Endodermal cell (in vitro differentiated cells): ENCODE measurements around the gene ZBTB8A. TPM values are rescaled to one million over a fixed set of nuclear protein-coding genes. Genes with fewer than 3 reads are reported as not detected.

Experiments
- DNase-seq: peaks from one replicate; pipeline ENCODE4 v3.0.0-alpha.2; 2017
- H3K27ac ChIP-seq: 2 replicates; pipeline ENCODE4 v1.5.1; 2013; ENCODE audit warnings: mild to moderate bottlenecking, low read depth, low read length, moderate library complexity
- H3K27me3 ChIP-seq: 2 replicates; pipeline ENCODE4 v1.6.1; 2013; ENCODE audit warnings: mild to moderate bottlenecking, low read length, moderate library complexity; ENCODE audit not compliant: insufficient read depth, control insufficient read depth, poor library complexity, severe bottlenecking
- H3K36me3 ChIP-seq: 2 replicates; pipeline ENCODE4 v1.7.0; 2013; ENCODE audit warnings: mild to moderate bottlenecking, low read length, moderate library complexity; ENCODE audit not compliant: control insufficient read depth, insufficient read depth
- H3K4me1 ChIP-seq: one replicate; pipeline ENCODE4 v1.7.0; 2013; ENCODE audit warnings: low read length; ENCODE audit not compliant: control insufficient read depth, insufficient read depth
- H3K4me3 ChIP-seq: 2 replicates; pipeline ENCODE4 v1.5.1; 2013; ENCODE audit warnings: mild to moderate bottlenecking, low read length, moderate library complexity
- H3K9ac ChIP-seq: 2 replicates; pipeline ENCODE4 v1.6.1; 2013; ENCODE audit warnings: mild to moderate bottlenecking, low read length, moderate library complexity; ENCODE audit not compliant: poor library complexity, severe bottlenecking; ENCODE audit errors: extremely low read depth
- H3K9me3 ChIP-seq: 2 replicates; pipeline ENCODE4 v1.6.1; 2013; ENCODE audit warnings: mild to moderate bottlenecking, low read length, moderate library complexity; ENCODE audit not compliant: control insufficient read depth
- H3K27ac Mint-ChIP-seq: 2 replicates; pipeline ENCODE4 v1.8.0; 2020; ENCODE audit warnings: mixed read lengths
- H3K27me3 Mint-ChIP-seq: 2 replicates; pipeline ENCODE4 v1.8.0; 2021; ENCODE audit warnings: mild to moderate bottlenecking, mixed read lengths; ENCODE audit not compliant: insufficient read depth
- H3K36me3 Mint-ChIP-seq: 2 replicates; pipeline ENCODE4 v1.8.0; 2020; ENCODE audit warnings: low read depth, mixed read lengths
- H3K4me1 Mint-ChIP-seq: 2 replicates; pipeline ENCODE4 v1.8.0; 2020; ENCODE audit warnings: mixed read lengths
- H3K4me3 Mint-ChIP-seq: 2 replicates; pipeline ENCODE4 v1.8.0; 2020; ENCODE audit warnings: mild to moderate bottlenecking, moderate library complexity, mixed read lengths
- H3K9me3 Mint-ChIP-seq: 2 replicates; pipeline ENCODE4 v1.8.0; 2020; ENCODE audit warnings: mild to moderate bottlenecking, mixed read lengths
- CTCF ChIP-seq: fragments of 200-600 bp; sonication (generic); conservative IDR thresholded peaks from 2 replicates; pipeline ENCODE4 v1.5.0; 2021; ENCODE audit warnings: antibody characterized with exemption, mild to moderate bottlenecking
- WGBS, 2 experiments: methylation state at CpG; one replicate each; pipeline versions ENCODE4 v1.1.5 to v1.1.7; 2013; ENCODE audit warnings: missing lambda C conversion rate in 2 of 2, mixed read lengths in 1 of 2; ENCODE audit not compliant: insufficient coverage in 1 of 2, insufficient read length in 1 of 2; 5-methylcytosine and 5-hydroxymethylcytosine counted together
- total RNA-seq, 2 donors: library from RNA; stranded (reverse); fragmentation: NEBNext Ultra II Directional in 1 of 2; extraction: Animal tissue kit (Norgen Biotek cat#: 25700) in 1 of 2; gene quantifications; 2 replicates in 1 of 2; 3 replicates in 1 of 2; pipeline ENCODE4 v1.2.1, GENCODE V29; 2021

ZBTB8A gene
- total RNA-seq, 2 donors from 2014 or later: 22.6 to 25.3 TPM

DNA sequence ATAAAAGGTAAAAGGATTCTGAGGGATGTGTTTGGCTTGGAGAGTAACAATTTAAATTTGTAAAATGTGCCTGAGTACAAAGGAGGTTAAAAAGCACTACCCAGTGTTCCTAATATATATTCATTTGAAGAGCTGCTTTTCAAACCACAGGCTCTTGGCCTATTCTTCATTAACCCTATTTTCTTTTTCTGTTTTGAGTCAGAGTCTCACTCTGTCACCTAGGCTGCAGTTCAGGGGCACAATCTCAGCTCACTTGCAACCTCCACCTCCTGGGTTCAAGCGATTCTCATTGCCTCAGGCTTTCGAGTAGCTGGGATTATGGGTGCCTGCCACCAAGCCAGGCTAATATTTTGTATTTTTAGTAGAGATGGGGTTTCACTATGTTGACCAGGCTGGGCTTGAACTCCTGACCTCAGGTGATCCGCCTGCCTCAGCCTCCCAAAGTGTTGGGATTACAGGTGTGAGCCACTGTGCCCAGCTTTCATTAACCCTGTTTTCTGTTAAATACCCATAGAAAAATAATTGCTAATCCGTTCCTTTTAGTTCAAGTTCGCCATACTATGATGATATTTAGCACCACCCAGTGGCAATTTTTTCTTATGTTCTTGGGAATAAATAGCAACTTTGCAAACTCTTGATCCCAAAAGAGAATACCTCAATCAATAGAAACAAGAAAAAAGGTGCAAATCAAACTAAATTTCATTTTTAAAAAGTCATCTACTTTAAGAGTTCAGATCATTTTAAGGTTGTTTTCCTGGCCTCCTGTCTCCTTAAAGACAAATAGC, 80.7 kb downstream of the ZBTB8A start:
- Mint-ChIP-seq H3K4me3 (no peak overlapping the region), H3K9me3 (no peaks in the 10 kb centered on the region), H3K27me3 (no peaks in the 10 kb centered on the region), H3K4me1 (no peaks in the 10 kb centered on the region), H3K27ac (no peak overlapping the region), H3K36me3 (peaks cover 56% of the 10 kb centered on the region)
- no peak for DNase-seq
- Histone ChIP-seq H3K9me3 (peaks cover 14% of the 10 kb centered on the region), H3K9ac (no peak overlapping the region), H3K27me3 (no peaks in the 10 kb centered on the region), H3K36me3 (peaks cover 42% of the 10 kb centered on the region), H3K4me1 (no peaks in the 10 kb centered on the region), H3K4me3 (no peak overlapping the region), H3K27ac (no peak overlapping the region)
- 98 to 100% methylated on average over 3 to 5 of the region's 5 CpGs for WGBS, 2 experiments
- peak; percentile 26 for TF ChIP-seq CTCF

- no peak overlapping the region for H3K27ac ChIP-seq
- Mint-ChIP-seq H3K9me3 (no peaks in the 10 kb centered on the region), H3K4me3 (no peak overlapping the region), H3K4me1 (no peaks in the 10 kb centered on the region), H3K27ac (no peak overlapping the region), H3K36me3 (peaks cover 65% of the 10 kb centered on the region), H3K27me3 (no peaks in the 10 kb centered on the region)
- WGBS, 2 experiments: 94% methylated on average over 2 of the region's 2 CpGs; no CpG with 5 or more reads in 1 of the 2 experiments
- H3K27me3 ChIP-seq: no peaks in the 10 kb centered on the region
- H3K9ac ChIP-seq: no peak overlapping the region
- peaks cover 63% of the 10 kb centered on the region for H3K36me3 ChIP-seq
- DNase-seq: no peak
- no peak overlapping the region for H3K4me3 ChIP-seq
- H3K9me3 ChIP-seq: peaks cover 14% of the 10 kb centered on the region
- TF ChIP-seq CTCF: no peak
- no peaks in the 10 kb centered on the region for H3K4me1 ChIP-seq
These were observed 83.0 kb downstream of the ZBTB8A start for GRCh38 chr1:32622205-32622604.

DNA sequence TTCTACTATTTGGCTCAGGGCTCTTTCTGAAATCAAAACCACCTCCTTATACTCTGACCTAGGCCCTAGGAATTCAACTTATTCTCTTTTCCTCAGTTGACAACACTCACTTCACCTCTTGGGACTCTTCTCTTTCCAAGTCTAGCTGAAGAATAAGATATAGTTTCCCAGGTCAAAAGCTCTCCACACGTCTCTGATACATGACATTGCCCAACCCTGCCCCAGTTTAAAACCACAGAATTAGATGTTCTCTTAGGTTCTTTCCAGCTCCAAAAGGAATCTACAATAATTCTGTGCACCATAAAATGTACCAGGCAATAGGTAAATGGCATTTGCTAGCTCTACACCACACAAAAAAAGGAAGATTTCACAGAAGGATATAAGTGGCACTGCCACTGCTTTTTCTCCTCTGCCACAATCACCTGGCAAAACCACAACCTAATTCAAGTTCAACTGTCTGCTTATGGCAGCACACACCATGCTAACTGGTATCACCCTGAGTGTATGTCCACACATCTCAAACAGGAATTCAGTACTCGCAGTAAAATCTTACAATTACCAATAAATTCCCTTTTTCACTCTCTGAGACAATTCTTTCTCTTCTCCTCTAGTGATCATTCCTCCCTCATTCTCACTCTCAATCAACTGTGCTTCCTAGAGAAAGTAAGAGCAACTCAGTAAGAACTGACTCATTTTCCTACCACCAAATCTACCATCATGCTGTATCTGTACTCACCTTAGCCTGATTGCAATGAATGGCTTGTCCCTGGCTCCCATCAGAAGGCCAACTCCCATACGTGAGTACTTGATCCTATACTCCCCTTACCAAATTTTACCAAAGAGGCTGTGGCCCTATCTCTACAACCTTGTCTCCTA, 83.8 kb downstream of the ZBTB8A start:
- Mint-ChIP-seq H3K27me3 (no peaks in the 10 kb centered on the region), H3K4me3 (no peak overlapping the region), H3K27ac (peak overlapping the region; percentile 25), H3K36me3 (peaks cover 72% of the 10 kb centered on the region), H3K9me3 (no peaks in the 10 kb centered on the region), H3K4me1 (no peaks in the 10 kb centered on the region)
- H3K36me3 ChIP-seq: peaks cover 69% of the 10 kb centered on the region
- no peak for TF ChIP-seq CTCF
- 90 to 93% methylated on average over 3 of the region's 3 CpGs for WGBS, 2 experiments
- H3K9me3 ChIP-seq: peaks cover 14% of the 10 kb centered on the region
- H3K4me1 ChIP-seq: no peaks in the 10 kb centered on the region
- H3K27ac ChIP-seq: no peak overlapping the region
- no peaks in the 10 kb centered on the region for H3K27me3 ChIP-seq
- H3K9ac ChIP-seq: no peak overlapping the region
- no peak overlapping the region for H3K4me3 ChIP-seq
- DNase-seq: no peak
